Suppressor macrophage treated with lipopolysaccharide for 1 hour (primary cell): ENCODE results near the gene WDR35.

ENCODE experiments used
- DNase-seq, 3 donors: peaks; one replicate each; pipeline ENCODE4 v3.0.0-alpha.2; 2020 to 2022

The WDR35 gene

DNA sequence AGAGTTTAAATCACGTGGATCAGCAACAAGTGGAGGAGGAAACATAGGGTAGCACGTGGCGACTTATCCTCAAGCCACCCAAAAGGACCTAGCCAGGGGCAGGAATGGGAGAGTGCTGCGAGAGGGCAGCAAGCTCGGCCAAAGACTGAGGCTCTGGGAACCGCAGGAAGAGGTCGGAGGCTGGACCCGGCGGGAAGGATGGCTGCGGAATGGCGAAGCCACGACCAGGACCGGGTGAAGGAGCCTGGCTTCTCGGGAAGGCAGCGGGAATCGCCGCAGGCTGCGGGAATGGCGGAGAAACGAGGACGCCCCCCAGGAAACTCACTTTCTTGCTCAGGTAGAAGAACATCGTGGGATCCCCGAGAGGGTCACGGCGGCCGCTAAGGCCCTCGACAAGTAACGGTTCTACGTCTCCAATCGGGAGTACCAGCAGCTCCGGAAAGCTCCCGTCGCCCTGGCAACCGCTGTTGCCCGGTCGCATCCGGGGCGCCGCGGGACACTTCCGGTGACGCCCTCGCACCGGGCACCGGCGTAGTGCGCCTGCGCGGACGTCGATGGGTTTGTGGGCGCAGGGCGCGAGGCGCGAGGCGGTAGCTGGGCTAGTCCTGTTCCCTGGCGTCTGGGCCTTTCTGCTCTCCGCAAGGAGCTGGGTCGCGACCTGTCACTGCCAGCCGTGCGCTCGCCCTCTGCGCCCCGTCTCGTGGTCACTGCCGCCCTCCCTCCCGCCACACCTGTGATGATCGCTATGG is at the start of gene WDR35:
Gene WDR35 (minus strand): TSS at position 439 of the 749 bp plus-strand sequence. CDS start 90 bp downstream, at position 349.
- DNase-seq, result peak; percentile 93 to 97 (median 96)

DNA sequence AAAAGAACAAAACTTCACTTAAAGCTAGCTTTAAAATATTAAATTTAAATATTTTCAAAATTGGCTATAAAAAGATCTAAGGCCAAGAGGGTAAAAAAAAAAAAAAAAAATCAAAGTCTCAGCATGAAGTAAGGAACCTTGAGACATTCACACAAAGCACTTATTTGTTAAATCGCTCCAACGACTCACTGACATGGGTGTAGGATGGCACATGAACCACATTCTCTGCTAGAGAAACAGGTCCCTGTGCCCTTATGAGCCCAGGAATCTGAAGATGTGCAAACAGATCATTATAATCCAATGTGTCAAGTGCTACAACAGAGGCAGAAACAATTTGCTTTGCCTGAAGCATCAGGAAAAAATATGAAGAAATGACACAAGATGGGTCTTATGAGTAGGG is 47.8 kb upstream of the WDR35 start:
- no peak for DNase-seq

DNA sequence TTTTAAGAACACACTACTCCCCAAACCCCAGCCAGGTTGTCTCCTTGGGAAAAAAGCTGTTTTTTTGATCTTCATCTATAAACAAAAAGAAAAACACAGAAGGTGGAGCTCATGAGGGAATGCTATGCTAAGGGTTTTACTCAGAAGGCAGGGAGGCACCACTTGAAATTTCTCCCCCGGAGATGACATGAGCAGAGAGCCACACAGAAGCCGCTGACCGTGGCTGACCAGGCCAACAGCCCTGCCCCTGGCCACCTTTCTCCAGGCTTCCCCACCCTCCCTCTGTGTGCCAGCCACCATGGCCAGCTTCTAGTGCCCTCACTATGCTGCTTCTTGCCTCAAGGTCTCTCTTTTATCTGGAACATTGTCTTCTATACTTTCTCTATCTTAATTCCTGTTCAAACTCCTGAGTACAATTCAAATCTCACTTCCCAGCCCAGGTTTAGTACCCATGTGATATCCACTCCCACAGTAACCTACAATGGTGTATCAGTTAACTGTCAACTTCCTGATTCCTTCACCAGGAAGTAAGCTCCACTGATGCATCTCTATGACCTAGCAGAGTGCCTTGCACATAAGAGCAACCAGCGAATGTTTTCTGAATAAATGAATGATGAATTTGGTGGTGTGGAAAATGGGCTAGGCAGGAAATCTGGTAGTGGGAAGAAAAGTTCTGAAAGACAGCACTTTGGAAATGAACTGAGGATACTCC is 46.2 kb upstream of the WDR35 start:
- peak in 1 of 3 donors; percentile 40 for DNase-seq

DNA sequence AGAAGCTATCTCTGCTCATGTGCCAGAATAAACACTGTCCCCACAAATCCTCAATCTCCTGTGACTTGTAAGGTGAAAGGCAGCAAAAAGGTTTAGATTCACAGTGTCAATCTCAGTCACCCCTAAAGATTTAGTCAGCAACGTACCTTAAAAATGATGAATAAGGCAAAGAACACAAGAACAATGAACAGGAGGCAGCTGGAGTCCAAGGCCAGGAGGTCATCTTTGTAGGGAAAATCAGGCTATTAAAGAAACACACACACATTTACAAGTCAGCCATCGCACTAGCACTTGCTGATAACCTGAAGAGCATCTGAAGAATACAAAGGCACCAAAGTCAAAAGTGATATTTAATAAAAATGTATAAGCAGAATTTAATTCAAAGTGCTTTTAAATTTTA is 44.9 kb upstream of the WDR35 start:
- DNase-seq, result no peak

DNA sequence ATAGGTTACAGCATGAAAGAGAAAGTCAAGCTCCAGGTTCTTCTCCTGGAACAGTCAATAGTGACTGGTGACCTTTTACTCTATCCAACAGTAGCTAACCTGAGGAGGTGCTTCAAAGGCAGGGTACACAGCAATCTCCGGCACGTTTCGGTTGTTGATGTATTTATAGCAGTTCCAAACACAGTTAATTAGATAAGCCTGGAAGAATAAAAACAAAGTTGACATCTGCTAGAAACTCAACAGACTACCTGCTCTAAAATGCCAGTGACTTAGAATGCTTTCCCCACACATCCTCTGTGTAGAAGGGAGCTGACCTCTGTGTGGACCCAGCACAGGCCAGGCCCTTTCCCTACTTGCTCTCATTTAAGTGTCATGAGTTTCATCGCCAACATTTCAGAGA is 44.3 kb upstream of the WDR35 start:
- DNase-seq, result no peak

DNA sequence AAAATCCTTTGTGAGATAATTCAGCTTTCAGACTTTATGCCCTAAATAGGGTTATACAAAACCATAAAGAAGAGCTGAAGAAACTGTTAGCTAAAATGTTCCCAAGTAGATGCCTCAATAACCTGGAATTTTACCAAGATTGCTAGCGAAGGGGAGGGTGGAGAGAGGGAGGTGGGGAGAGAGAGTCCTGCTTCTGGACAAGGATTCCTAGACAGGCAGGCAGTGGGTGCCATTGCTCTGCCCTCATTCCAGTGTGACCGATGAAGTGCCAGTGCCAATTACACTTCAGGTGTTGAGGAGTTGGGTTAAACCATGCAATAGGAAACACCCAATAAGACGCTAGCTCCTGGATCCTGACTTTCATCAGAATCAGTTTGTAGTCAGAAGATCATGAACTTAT is 43.4 kb upstream of the WDR35 start:
- DNase-seq, result no peak

DNA sequence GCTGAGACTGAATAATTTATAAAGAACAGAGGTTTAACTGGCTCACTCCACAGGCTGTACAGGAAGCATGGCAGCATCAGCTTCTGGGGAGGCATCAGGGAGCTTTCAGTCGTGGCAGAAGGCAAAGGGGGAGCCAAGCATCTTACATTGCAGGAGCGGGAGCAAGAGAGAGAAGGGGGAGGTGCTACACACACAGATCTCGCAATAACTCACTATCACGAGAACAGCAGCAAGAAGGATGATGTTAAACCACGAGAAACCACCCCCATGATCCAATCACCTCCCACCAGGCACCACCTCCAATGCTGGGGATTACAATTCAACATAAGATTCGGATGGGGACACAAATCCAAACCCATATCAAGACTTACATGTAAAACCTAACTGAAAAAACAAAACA is 40.3 kb upstream of the WDR35 start:
- no peak for DNase-seq

DNA sequence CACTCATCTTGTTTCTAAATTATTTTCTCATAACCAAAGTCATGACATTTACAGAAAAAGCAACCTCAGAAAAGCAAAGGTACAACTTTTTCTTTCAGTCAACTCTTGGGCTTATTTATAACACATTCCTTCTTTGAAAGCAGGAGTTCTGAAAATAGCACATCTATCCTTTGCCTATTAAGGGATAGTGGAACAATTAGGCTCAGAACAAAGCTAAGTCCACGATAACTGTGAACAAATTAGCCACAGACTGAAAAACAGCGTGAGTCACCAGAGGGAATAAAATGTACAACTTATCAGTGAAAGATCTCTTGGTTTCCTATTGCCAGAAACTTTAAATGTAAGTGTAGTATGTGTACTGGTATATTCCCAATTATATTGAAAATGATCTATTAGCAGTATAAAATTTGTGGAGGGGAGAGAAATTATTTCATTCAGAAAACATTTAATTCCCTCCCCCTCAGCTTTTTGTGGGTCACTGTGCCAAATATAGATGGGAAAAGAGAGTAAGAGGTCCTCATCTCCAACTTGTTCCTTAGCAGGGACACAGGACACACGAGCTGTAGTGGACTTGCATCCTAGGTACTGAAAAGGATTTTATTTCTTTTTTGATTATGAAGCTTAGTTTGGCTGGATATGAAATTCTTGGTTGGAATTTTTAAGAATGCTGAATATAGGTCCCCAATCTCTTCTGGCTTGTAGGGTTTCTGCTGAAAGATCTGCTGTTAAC is 38.0 kb upstream of the WDR35 start:
- DNase-seq, result no peak

DNA sequence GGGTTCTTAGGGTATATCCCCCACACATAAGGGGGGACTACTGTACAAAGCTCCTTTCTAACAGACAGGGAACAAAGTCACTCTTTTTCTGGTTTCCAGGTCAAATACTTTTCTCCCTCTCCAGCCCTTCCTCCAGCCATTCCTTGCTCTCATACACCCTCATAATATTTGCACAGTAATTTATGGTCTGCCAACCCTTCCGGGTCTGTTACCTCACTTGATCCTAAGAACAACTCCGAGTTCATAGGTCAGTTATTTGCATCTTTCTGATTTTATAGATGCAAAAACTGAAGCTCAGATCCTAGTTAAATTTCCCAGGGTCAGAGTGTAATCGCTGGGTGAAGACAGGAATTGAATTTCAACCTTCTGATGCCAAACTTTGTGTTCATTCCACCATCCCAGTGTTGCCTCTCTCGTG is 37.4 kb upstream of the WDR35 start:
- DNase-seq, result no peak

DNA sequence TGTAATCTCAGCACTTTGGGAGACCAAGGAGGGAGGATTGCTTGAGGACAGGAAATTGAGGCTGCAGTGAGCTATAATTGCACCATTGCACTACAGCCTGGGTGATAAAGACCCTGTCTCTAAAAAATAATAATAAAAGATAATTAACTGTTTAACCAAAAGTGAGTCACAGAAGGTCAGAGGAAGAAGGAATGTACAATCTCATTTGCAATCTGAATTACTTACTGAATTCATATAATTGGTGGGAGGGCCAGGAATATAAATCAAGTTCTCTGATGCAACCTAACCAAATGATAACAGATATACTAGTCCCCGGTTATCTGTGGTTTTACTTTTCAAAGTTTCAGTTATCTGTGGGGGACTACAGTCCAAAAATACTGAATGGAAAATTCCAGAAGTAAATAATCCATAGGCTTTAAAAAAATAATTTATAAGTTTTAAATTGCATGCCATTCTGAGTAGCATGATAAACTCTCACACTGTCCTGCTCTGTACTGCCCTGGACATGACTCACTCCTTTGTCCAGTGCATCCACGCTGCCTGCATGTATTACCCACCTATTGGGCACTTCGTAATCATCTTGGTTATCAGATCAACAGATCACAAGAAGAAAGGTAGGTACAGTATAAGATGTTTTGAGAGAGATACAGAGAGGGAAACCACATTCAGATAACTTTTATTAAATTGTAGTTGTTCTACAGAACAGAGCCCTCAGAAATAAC is 35.3 kb upstream of the WDR35 start:
- DNase-seq, result no peak

DNA sequence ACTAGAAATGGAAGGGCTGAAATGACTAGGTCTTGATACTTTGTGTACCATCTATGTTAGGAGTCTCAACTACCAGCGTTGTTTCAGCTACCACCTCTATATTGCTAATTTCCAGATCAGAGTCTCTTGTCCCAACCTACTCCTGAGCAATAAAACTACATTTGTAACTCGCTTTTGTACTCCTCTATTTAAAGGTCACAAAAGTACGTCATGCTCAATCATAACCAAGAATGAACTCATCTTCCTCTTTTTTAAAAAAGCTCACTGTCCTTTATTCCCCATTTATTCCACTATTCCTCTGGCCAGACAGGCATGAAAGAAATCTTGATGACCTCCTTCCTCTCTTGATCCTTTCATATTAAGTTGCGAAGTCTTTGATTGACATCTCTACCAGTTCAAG is 33.8 kb upstream of the WDR35 start:
- peak; percentile 42 to 76 (median 67) for DNase-seq

DNA sequence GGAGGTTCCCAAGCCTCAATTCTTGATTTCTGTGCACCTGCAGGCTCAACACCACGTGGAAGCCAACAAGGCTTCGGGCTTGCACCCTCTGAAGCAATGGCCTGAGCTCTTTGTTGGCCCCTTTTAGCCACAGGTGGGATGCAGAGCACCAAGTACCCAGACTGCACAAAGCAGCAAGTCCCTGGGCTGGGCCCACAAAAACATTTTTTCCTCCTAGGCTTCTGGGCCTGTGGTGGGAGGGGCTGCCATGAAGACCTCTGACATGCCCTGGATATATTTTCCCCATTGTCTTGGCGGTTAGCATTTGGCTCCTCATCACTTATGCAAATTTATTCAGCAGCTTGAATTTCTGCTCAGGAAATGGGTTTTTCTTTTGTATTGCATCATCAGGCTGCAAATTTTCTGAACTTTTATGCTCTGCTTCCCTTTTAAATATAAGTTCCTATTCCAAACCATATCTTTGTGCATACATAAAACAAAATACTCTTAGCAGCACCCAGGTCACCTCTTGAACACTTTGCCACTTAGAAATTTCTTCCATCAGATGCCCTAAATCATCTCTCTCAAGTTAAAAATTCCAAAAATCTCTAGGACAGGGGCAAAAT is 31.6 kb upstream of the WDR35 start:
- peak in 2 of 3 donors; percentile 24 to 52 for DNase-seq

DNA sequence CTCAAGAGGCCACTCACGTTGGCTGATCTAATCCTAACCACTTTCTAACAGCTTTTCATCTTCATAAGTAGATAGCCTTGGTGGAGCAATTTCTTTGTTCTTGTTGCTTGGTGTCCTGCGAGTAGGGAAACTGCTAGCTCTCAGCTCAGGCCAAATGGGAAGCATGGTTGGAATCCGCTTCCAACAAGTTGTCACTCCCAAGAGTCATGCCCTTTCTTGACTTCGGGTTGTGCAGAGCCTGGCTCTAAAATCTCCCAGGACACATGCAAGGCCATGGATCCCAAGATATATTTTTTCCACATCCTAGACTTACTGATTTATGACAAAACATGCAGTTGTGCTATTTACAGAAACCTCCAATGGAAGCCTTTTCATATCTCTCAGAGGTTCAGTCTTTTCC is 29.8 kb upstream of the WDR35 start:
- DNase-seq, result no peak

DNA sequence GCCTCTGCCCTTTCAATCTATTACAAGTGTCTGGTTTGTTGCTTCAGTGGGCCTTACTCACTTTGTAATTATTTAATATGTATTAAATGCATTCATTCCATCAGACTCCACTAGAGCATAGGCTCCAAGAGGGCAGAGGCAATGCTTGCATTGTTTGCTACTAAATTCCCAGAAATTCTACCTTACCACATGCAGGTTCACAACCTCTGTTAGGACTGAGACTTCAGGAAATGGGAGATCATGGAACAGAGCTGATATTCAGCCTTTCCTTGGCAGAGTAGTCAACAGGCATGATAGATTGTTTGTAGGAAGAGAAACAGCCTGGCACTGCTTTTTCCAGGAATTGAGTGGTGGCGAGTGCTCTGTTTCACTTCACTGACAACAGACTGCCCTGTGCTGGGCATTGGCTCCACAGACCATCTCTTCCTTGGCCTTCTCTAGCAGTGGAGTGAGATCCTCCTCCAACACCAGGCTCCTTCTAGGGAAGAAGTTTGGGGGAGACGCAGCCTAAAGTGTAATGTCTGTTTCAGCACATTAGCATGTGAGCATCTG is 28.8 kb upstream of the WDR35 start:
- DNase-seq, result no peak

DNA sequence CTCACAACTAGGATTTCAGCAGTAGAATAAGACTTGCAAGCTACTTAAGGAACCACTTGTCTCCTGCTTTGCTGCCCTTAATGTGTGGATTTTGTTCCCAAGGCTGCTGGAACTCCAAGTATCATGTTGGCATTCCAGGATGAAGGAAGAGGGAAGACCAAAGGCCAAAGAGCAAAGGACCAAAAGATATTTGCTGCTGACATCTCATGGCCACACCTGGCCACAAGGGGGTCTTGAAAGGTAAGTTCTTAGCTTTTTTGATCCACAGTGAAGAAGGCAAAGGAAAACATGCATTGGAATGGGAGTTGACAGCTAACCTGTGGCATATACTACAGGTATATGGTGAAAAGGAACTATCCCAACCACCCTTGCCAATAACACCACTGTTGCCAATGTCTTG is 26.4 kb upstream of the WDR35 start:
- no peak for DNase-seq

DNA sequence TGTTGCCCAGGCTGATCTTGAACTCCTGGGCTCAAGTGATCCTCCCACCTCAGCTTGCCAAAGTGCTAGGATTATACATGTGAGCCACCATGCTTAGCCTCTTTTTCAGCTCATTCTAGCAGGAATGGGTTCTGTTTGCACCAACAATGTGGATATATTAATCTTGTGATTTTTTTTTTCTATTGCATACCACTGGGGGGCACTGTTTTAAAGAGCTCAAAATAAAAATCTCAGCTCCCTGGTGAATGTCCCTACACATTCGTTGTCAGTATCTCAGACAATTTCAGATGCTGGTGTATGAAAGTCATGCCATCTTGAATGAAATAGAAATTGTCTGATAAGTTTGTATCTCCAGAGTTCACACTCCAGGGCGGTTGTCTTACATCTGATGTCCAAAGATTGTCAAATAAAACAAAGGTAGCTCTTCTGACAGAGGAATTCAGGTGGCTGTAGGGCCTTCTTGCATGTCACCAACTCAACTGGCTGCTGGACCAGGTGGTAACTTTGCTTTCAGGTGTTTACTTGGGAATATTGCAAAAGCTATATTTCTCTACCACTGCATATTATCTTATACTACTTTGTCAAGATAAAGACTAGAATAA is 25.7 kb upstream of the WDR35 start:
- peak; percentile 56 to 71 (median 58) for DNase-seq

DNA sequence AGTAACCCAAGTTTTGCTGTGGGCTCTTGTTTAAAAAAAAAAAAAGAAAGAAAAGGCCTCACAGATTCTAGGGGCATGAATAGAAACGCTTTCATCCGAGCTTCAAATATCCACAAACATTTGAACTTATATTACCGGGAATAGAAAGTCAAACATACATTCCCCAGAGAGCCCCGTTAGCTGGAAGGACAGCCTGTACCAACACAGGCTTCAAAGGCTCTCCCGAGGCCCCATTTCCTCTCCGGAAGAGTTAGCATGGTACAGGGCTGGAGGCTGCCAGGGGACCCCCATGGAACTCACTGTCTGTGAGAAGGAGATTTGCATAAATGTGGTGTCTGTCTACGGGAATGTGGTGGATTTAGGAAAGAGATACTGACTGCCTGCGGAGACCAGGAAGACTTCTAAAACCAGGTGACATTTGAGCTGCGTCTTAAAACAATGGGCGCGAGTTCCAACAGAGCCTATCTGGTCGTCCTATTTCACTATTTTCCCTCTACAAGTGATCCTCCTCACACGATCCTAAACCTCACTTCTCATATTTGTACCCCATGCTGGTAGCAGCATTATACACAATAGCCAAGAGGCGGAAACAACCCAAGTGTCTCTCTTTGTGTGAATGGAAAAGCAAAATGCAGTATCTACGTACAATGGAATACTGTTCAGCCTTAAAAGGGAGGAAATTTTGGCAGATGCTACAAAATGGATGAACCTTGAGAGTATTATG is 23.4 kb upstream of the WDR35 start:
- DNase-seq, result no peak

DNA sequence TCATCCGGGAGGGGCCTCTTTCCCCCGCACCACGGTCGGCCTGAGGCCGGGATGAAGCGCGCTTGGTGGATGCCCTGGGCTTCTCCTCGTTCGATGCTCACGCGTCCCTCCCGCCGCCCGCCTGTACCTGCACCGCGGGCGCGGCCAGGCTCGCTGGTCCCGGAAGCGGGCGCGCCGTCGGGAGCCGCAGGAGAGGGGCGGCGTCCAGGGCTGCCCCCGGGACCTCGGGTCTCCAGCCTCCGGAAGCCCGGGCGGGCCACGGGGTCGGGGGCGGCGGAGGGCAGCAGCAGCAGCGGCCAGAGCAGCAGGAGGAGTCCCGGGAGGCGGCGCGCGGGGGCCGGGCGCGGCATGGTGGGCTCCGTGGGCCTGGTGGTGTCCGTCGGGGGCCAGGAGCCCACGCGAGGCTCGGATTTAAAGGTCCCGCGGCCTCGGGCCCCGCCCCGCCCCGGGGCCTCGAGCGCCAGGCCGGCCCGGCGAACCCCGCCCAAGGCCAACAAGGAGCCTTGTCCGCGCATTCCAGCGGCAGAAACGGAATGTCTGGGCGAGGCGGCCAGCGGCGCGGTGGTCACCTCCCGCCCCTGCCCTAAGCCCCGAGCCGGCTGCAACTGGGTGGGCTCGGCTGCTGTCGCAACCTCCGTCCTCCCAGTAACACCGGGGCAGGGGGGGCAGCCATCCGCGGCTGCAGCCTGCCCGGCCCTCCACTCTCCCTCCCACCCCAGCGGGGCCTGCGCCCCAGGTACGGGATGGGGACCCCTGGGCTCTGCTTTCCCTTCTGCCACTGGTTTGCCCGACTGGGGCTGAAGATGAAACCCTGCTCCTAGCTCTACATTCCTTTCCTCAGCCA is 22.6 kb upstream of the WDR35 start, which contains the start of gene MATN3:
Gene MATN3 (minus strand): TSS at position 387 of the 844 bp plus-strand sequence. CDS start 37 bp downstream, at position 350.
- DNase-seq, result peak in 2 of 3 donors; percentile 41 to 62

DNA sequence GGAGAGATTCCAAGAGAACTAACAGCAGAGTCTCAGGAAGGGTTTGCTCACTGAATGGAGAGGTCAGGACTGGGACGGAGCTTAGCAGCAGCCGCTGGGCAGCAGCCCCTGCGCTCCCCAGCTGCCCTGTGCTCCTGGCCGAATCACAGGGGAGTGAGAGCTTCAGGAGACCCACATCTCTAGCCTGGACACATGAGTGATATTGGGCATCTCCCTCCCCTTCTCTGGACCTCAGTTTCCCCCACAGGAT is 22.1 kb upstream of the WDR35 start:
- no peak for DNase-seq

DNA sequence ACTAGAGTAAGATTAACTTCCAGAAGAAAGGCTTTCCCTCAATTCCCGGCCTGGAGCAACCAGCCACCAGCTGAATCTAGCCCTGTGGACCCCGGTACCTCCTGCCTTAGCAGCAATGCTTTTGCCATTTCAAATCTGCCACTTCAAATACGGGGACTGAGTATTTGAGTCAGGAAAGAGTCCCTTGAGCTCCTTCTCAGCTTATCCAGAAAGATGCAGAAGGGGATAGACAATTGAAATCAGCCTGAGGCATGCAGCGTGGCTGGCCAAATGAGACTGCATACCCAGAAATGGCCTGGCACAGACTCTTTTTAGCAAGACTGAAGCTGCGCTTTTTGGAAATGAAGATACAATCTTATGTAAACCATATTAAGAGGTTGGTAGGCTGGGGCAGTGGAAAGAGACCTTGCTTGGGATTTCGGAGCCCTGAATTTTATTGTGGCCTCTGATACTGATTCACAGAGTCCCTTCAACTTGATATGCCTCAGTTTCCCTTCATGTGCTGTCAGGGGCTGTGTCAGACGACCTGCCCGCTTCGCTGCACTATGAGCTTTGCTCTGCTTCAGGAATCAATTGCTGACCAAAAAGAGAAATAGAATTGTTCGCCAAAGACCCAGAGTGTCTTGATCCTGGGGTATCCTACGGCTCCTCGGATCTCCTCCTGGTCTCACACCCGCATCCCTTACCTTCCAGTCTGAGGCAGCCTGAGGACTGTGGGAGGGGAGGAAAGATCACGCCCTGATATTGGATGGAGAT is 21.5 kb upstream of the WDR35 start:
- no peak for DNase-seq
